Trophoblast cell (in vitro differentiated cells and primary cell): ENCODE results near the gene ZFY.
"Not testable (repeated sequence)": the region's sequence is repeated elsewhere in the genome, so short reads cannot be mapped to it uniquely, and the experiment has no call there.

Source experiments
- DNase-seq, 2 donors: peaks; one replicate each; pipeline ENCODE4 v3.0.0-alpha.2; 2016
- H2AFZ ChIP-seq: 2 replicates; pipeline ENCODE4 v1.6.1; 2013; ENCODE audit warnings: low read length, moderate library complexity, mild to moderate bottlenecking; ENCODE audit not compliant: insufficient read depth, poor library complexity
- H2AK5ac ChIP-seq: 2 replicates; pipeline ENCODE4 v1.6.1; 2013; ENCODE audit warnings: mild to moderate bottlenecking, low read length
- H2BK120ac ChIP-seq: 2 replicates; pipeline ENCODE4 v1.6.1; 2013; ENCODE audit warnings: low read length, mild to moderate bottlenecking, moderate library complexity; ENCODE audit not compliant: insufficient read depth, poor library complexity
- H2BK12ac ChIP-seq: 2 replicates; pipeline ENCODE4 v1.6.1; 2013; ENCODE audit warnings: mild to moderate bottlenecking, low read length, moderate library complexity
- H2BK5ac ChIP-seq: 2 replicates; pipeline ENCODE4 v1.6.1; 2013; ENCODE audit warnings: low read length, low read depth, moderate library complexity, mild to moderate bottlenecking; ENCODE audit not compliant: poor library complexity
- H3K14ac ChIP-seq: 2 replicates; pipeline ENCODE4 v1.6.1; 2013; ENCODE audit warnings: mild to moderate bottlenecking, low read length
- H3K18ac ChIP-seq: 2 replicates; pipeline ENCODE4 v1.6.1; 2013; ENCODE audit warnings: mild to moderate bottlenecking, low read length
- H3K23ac ChIP-seq: 2 replicates; pipeline ENCODE4 v1.6.1; 2013; ENCODE audit warnings: low read length
- H3K27ac ChIP-seq: 2 replicates; pipeline ENCODE4 v1.5.1; 2013; ENCODE audit warnings: low read depth, mild to moderate bottlenecking, inconsistent platforms, low read length, moderate library complexity
- H3K27me3 ChIP-seq: 2 replicates; pipeline ENCODE4 v1.6.1; 2013; ENCODE audit warnings: inconsistent platforms, mild to moderate bottlenecking, low read length, moderate library complexity; ENCODE audit not compliant: insufficient read depth
- H3K36me3 ChIP-seq, 2 experiments: 1 replicate in 1 of 2; 2 replicates in 1 of 2; pipeline ENCODE4 v1.6.1; 2013; ENCODE audit warnings: low read length in 2 of 2, mild to moderate bottlenecking in 2 of 2, moderate library complexity in 1 of 2; ENCODE audit not compliant: insufficient read depth in 2 of 2, control insufficient read depth in 1 of 2
- H3K4ac ChIP-seq: 2 replicates; pipeline ENCODE4 v1.6.1; 2013; ENCODE audit warnings: low read depth, mild to moderate bottlenecking, low read length, moderate library complexity
- H3K4me1 ChIP-seq, 2 experiments: 1 replicate in 1 of 2; 2 replicates in 1 of 2; pipeline ENCODE4 v1.6.1; 2013; ENCODE audit warnings: low read length in 2 of 2, mild to moderate bottlenecking in 2 of 2, moderate library complexity in 1 of 2; ENCODE audit not compliant: insufficient read depth in 2 of 2, control insufficient read depth in 1 of 2
- H3K4me2 ChIP-seq: 2 replicates; pipeline ENCODE4 v1.6.1; 2013; ENCODE audit warnings: inconsistent platforms, mild to moderate bottlenecking, low read length, moderate library complexity
- H3K4me3 ChIP-seq: 2 replicates; pipeline ENCODE4 v1.5.1; 2013; ENCODE audit warnings: mild to moderate bottlenecking, low read depth, low read length, inconsistent platforms
- H3K79me1 ChIP-seq: one replicate; pipeline ENCODE4 v1.6.1; 2013; ENCODE audit warnings: low read length
- H3K79me2 ChIP-seq: 2 replicates; pipeline ENCODE4 v1.6.1; 2013; ENCODE audit warnings: low read length, mild to moderate bottlenecking; ENCODE audit not compliant: control insufficient read depth, insufficient read depth, poor library complexity
- H3K9ac ChIP-seq: 2 replicates; pipeline ENCODE4 v1.6.1; 2013; ENCODE audit warnings: mild to moderate bottlenecking, low read length
- H3K9me3 ChIP-seq: 2 replicates; pipeline ENCODE4 v1.6.1; 2013; ENCODE audit warnings: low read depth, mild to moderate bottlenecking, control low read depth, inconsistent platforms, low read length; ENCODE audit not compliant: insufficient read depth
- H4K12ac ChIP-seq: 2 replicates; pipeline ENCODE4 v1.6.1; 2013; ENCODE audit warnings: low read depth, mild to moderate bottlenecking, low read length, moderate library complexity
- H4K8ac ChIP-seq: 2 replicates; pipeline ENCODE4 v1.6.1; 2013; ENCODE audit warnings: low read depth, mild to moderate bottlenecking, low read length, moderate library complexity
- H4K91ac ChIP-seq: one replicate; pipeline ENCODE4 v1.6.1; 2013; ENCODE audit warnings: low read depth, mild to moderate bottlenecking, low read length, moderate library complexity
- WGBS: extraction: QIAGEN DNeasy Blood & Tissue Kit; methylation state at CpG from one replicate; pipeline ENCODE4 v1.1.7; 2013; ENCODE audit warnings: missing lambda C conversion rate; ENCODE audit not compliant: insufficient read length, insufficient coverage; ENCODE audit errors: extremely low coverage; 5-methylcytosine and 5-hydroxymethylcytosine counted together

ZFY gene

DNA sequence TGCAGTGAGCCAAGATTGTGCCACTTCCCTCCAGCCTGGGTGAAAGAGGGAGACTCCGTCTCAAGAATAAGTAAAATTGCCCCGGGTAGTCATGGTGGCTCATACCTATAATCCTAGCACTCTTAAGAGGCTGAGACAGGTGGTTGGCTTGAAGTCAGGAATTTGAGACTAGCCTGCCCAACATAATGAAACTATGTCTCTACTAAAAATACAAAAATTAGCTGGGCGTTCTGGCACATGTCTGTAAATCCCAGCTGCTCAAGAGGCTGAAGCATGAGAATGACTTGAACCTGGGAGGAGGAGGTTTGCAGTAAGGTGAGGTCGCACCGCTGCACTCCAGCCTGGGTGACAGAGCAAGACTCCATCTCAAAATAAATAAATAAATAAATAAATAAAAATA lies 49.3 kb downstream of the ZFY start:
- DNase-seq: no peak
- H2BK120ac ChIP-seq: no peak overlapping the region
- H2BK5ac ChIP-seq: no peak overlapping the region
- no peak overlapping the region for H3K4me2 ChIP-seq
- no peak overlapping the region for H3K4me3 ChIP-seq
- no peak overlapping the region for H3K9ac ChIP-seq
- no peak overlapping the region for H3K23ac ChIP-seq
- H4K91ac ChIP-seq: no peak overlapping the region
- no peaks in the 10 kb centered on the region for H3K9me3 ChIP-seq
- no peak overlapping the region for H2BK12ac ChIP-seq
- H4K12ac ChIP-seq: no peak overlapping the region
- H3K27ac ChIP-seq: no peak overlapping the region
- no peaks in the 10 kb centered on the region for H3K27me3 ChIP-seq
- peaks cover 0 to 2% of the 10 kb centered on the region in 2 experiments for H3K36me3 ChIP-seq
- H3K14ac ChIP-seq: no peak overlapping the region
- H4K8ac ChIP-seq: no peak overlapping the region
- no peak overlapping the region for H3K4ac ChIP-seq
- H3K79me2 ChIP-seq: no peaks in the 10 kb centered on the region
- no CpG with 5 or more reads among the region's 5 CpGs for WGBS
- no peak overlapping the region for H2AK5ac ChIP-seq
- H3K79me1 ChIP-seq: no peaks in the 10 kb centered on the region
- no peak overlapping the region for H3K18ac ChIP-seq
- H3K4me1 ChIP-seq: no peaks in the 10 kb centered on the region
- no peak overlapping the region for H2AFZ ChIP-seq

DNA sequence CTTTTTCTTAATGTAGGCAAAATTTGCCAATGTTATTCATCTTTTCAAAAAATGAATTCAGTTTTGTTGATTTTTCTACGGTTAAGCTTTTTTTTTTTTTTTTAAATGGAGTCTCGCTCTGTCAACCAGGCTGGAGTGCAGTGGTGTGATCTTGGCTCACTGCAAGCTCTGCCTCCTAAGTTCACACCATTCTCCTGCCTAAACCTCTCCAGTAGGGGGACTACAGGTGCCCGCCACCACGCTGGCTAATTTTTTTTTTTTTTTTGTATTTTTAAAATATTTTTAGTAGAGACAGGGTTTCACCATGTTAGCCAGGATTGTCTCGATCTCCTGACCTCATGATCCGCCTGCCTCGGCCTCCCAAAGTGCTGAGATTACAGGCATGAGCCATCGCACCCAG lies 52.0 kb downstream of the ZFY start:
- H3K23ac ChIP-seq, H3K14ac ChIP-seq, H3K4ac ChIP-seq, H3K36me3 ChIP-seq, H4K91ac ChIP-seq, H3K79me1 ChIP-seq, H4K12ac ChIP-seq, H3K4me1 ChIP-seq, H2AK5ac ChIP-seq, H3K18ac ChIP-seq, H2AFZ ChIP-seq, H3K9ac ChIP-seq, H3K4me3 ChIP-seq, DNase-seq, H3K9me3 ChIP-seq, H2BK5ac ChIP-seq, H3K4me2 ChIP-seq, H3K27ac ChIP-seq, H4K8ac ChIP-seq, H2BK12ac ChIP-seq, H3K27me3 ChIP-seq, H2BK120ac ChIP-seq, H3K79me2 ChIP-seq: not testable (repeated sequence)
- no CpG with 5 or more reads among the region's 8 CpGs for WGBS

DNA sequence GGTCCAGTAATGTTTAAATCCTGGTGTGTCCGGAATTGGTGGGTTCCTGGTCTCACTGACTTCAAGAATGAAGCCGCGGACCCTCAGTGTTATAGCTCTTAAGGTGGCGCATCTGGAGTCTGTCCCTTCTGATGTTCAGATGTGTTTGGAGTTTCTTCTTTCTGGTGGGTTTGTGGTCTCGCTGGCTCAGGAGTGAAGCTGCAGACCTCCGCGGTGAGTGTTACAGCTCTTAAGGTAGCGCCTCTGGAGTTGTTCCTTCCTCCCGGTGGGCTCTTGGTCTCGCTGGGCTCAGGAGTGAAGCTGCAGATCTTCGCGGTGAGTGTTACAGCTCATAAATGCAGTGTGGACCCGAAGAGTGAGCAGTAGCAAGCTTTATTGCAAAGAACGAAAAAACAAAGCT lies 62.2 kb downstream of the ZFY start:
- H2BK120ac ChIP-seq, H3K4me1 ChIP-seq, H2BK12ac ChIP-seq, H2AK5ac ChIP-seq, H3K4ac ChIP-seq, H3K79me1 ChIP-seq, H3K9ac ChIP-seq, H4K8ac ChIP-seq, H3K14ac ChIP-seq, H3K23ac ChIP-seq, H3K4me3 ChIP-seq, H3K4me2 ChIP-seq, H3K36me3 ChIP-seq, H3K9me3 ChIP-seq, H2BK5ac ChIP-seq, H3K79me2 ChIP-seq, H3K27me3 ChIP-seq, H3K27ac ChIP-seq, H2AFZ ChIP-seq, H3K18ac ChIP-seq, H4K12ac ChIP-seq, H4K91ac ChIP-seq, DNase-seq: not testable (repeated sequence)
- WGBS: no CpG with 5 or more reads among the region's 14 CpGs

DNA sequence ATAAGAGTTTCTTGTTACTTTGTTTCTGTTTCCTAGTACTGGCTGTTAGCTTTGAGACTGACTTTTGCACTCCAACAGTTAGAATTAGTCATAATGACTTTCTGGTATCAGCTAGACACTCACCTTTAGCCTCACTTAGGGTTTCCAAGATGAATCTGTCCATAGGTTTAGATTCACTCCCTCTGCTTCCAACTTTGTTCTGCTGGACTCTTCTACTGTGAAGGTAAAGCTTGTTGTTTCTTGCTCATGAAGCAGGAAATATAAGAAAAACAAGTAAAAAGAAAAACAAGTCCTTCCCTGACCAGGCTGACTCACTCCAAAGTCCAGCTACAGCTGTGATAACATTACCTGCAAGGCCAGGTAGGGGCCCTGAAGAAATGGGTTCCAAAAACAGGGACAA lies 67.0 kb downstream of the ZFY start:
- peaks cover 22% of the 10 kb centered on the region for H3K79me1 ChIP-seq
- H4K12ac ChIP-seq: no peak overlapping the region
- peak in 1 of 2 donors; percentile 45 for DNase-seq
- no peak overlapping the region for H3K4me3 ChIP-seq
- H3K18ac ChIP-seq: no peak overlapping the region
- H3K9me3 ChIP-seq: no peaks in the 10 kb centered on the region
- no peak overlapping the region for H4K91ac ChIP-seq
- H3K36me3 ChIP-seq: peaks cover 0 to 4% of the 10 kb centered on the region in 2 experiments
- H2BK12ac ChIP-seq: no peak overlapping the region
- no peak overlapping the region for H4K8ac ChIP-seq
- H2BK120ac ChIP-seq: no peak overlapping the region
- H3K79me2 ChIP-seq: peaks cover 11% of the 10 kb centered on the region
- H2AFZ ChIP-seq: no peak overlapping the region
- H3K27ac ChIP-seq: peak overlapping the region; percentile 88
- no peak overlapping the region for H3K23ac ChIP-seq
- H2AK5ac ChIP-seq: no peak overlapping the region
- no peak overlapping the region for H3K4me2 ChIP-seq
- H3K9ac ChIP-seq: no peak overlapping the region
- peaks cover 17 to 26% of the 10 kb centered on the region in 2 experiments for H3K4me1 ChIP-seq
- H3K14ac ChIP-seq: no peak overlapping the region
- no peaks in the 10 kb centered on the region for H3K27me3 ChIP-seq
- H2BK5ac ChIP-seq: no peak overlapping the region
- no peak overlapping the region for H3K4ac ChIP-seq
